SK-MEL-5 (cell line): Measurements from ENCODE around the gene DUSP9. TPM values are rescaled to one million over a fixed set of nuclear protein-coding genes. Genes with fewer than 3 reads are reported as not detected.
"Not testable (repeated sequence)": the region's sequence is repeated elsewhere in the genome, so short reads cannot be mapped to it uniquely, and the experiment has no call there.

Experiments
- DNase-seq: peaks from one replicate; pipeline ENCODE4 v3.0.0-alpha.2; 2016; ENCODE audit warnings: low read depth, low spot score
- in situ Hi-C: cut with HindIII; loops from 2 replicates; pipeline ENCODE4 v1.10.0; 2016; ENCODE audit warnings: low sequenced_read_pairs, high pct_unique_total_duplicates, low pct_unique_long_range_greater_than_20kb
- small RNA-seq, 2 experiments: library from RNA; depleted of rRNA; stranded (forward); fragments of <200 nt; gene quantifications; one replicate each; pipeline ENCODE3, GENCODE V24; 2014
- total RNA-seq: library from RNA; depleted of rRNA; stranded (reverse); fragments of >200 nt; shearing (Covaris generic); gene quantifications from 2 replicates; pipeline ENCODE4 v1.2.3, GENCODE V29; 2014; rRNA removed

DUSP9 gene
- total RNA-seq, 1 experiment from 2014 or later, result 6.8 TPM

GRCh38 chrX:153693216-153694086, 46.4 kb downstream of the DUSP9 start:
- in situ Hi-C loops, result no loop called here
- no peak for DNase-seq

DNA sequence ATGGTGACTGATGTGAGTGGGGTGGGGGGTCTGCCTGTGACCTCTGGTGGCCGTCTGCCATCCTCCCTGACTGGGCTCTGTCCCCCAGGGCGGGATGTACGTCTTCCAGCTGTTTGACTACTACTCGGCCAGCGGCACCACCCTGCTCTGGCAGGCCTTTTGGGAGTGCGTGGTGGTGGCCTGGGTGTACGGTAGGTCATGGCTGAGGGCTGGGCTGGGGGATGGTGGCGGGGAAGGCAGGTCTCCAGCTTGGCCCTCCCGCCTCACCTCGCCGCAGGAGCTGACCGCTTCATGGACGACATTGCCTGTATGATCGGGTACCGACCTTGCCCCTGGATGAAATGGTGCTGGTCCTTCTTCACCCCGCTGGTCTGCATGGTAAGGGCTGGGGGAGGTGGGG, 47.3 kb downstream of the DUSP9 start:
- in situ Hi-C loops, DNase-seq: not testable (repeated sequence)

DNA sequence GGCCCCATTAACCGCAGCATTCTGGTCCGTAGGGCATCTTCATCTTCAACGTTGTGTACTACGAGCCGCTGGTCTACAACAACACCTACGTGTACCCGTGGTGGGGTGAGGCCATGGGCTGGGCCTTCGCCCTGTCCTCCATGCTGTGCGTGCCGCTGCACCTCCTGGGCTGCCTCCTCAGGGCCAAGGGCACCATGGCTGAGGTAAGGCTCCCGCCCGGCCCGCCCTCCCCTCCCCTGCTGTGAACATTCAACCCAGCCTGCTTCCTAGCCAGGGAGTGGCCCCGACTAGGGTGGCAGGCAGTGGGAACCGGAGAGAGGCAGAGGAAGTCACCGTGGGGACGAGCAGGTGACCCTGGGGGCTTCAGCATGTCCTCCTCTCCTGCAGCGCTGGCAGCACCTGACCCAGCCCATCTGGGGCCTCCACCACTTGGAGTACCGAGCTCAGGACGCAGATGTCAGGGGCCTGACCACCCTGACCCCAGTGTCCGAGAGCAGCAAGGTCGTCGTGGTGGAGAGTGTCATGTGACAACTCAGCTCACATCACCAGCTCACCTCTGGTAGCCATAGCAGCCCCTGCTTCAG, 47.8 kb downstream of the DUSP9 start:
- in situ Hi-C loops, result no loop called here

GRCh38 chrX:153696100-153696499, 49.1 kb downstream of the DUSP9 start:
- in situ Hi-C loops, result no loop called here
- no peak for DNase-seq

More for the DNA sequence above, 47.8 kb downstream of the DUSP9 start:
- DNase-seq, result no peak

GRCh38 chrX:153696538-153696937, 49.5 kb downstream of the DUSP9 start:
- in situ Hi-C loops, DNase-seq: not testable (repeated sequence)

- in situ Hi-C loops, result not testable (repeated sequence)
- peak; percentile 22 for DNase-seq
Observed at GRCh38 chrX:153696986-153697722, 50.2 kb downstream of the DUSP9 start.

DNA sequence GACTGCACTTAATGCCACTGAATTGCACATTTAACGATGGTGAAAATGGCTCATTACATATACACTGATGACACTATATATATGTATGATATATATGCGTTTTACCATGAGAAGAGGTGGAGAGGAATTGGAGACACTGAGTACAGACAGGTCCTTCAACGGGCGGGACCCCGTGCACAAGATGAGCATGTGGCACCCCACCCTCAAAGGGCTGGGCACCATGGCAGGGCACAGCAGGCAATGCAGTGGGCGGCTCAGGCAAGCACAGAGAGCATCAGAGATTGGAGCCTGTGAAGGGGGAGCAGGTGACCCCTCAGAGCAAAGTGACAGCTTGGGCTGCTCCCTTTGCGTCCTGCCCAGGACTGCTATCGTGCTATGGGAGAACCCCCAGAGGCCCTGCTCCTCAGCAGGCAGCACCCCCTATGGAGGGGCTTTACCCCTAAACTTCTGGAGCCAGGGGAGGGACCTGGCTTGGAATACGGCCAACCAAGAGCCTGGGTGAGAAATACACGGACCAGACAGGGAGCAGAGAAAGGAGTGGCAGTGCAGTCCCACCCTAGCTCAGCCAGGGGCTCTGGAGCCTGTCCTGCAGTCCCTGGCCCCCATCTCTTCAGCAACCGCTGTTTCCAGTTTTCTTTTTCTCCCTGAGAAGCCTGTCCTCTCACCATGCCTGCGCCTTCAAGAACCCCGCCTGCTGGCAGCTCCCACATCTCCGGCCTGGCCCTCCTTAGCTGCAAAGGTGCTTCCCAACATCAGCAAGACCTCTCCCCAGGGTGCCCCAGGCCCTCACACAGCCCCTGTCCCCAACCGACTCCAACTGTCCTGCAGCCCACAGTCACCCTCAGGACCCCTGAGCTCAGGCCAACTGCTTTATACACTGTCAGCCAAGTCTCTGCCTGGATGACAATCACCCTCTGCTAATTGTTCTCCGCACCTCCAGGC, 51.2 kb downstream of the DUSP9 start:
- no peak for DNase-seq
- in situ Hi-C loops, result no loop called here

DNA sequence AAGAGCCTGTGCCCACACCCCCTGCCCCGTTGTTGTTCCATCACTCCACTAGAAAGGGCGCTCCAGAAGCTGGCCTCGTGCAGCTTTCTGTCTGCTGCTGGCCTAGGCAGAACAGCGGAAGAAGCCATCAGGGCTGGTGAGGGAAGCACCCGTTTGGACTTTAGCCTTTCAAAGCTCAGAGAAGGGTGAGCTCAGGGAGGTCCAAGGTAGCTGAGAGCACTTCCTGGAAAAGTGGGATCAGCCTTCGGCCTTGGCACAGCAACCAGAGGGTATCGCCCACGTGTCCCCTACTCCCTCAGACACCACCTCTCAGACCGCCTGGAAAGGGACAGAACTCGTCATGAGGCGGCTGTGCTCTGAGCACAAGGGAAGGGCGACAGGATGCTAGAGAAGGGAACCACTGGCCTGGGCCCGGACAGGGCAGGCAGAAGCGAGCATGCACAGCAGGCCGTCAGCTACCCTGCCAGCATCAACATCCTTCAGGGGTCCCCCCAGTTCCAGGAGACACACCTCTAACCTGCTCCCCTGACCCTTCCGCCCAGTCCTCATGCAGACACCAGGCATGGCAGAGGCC, 52.3 kb downstream of the DUSP9 start:
- in situ Hi-C loops, DNase-seq: not testable (repeated sequence)

DNA sequence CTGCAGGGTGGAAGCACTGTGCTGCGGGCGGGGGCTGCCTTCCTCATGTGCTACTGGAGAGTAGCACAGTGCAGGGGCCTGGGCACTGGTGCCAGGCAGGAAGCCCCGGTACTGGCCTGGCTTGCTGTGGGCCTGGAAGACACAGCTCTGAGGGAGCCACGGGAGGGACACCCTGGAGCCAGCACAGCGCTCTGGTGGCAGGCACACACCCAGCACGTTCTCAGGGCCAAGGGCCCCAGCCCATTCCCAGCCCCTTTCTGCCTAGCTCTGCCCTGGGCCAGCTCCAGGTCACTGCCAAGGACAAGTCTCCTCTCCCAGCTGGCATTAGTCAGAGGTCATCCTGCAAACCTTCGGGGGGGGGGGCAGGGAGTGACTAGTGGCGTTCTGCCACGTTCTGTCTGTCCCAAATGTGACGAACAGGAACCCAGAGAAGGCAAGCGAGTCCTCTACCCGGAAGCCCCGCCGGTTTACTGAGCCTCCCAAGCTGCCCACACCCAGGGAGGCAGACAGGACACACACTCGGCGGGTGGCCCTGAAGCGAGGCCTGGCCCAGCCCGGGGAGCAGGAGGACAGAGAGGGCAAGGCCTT, 52.9 kb downstream of the DUSP9 start:
- in situ Hi-C loops, DNase-seq: not testable (repeated sequence)

GRCh38 chrX:153700376-153700945, 53.5 kb downstream of the DUSP9 start:
- in situ Hi-C loops, result no loop called here
- DNase-seq, result no peak

Small RNA genes lying within 50 kb of the gene (small RNA-seq; reads per million reads assigned to genes)
- gene RN7SL687P, result 0 reads per million in 2 experiments

Other genes with a start within 250 kb of the DUSP9 start
- gene PNMA6E, start 245.9 kb upstream of the DUSP9 start, total RNA-seq, result not detected in 2 replicates
- 0.53 and 0.56 TPM in 2 replicates for gene ZFP92, start 235.7 kb upstream of the DUSP9 start, total RNA-seq
- 0.19 and 0.40 TPM in 2 replicates for gene TREX2, start 201.1 kb upstream of the DUSP9 start, total RNA-seq
- 22.1 and 24.7 TPM in 2 replicates for gene HAUS7, start 176.6 kb upstream of the DUSP9 start, total RNA-seq
- not detected in 2 replicates for gene BGN, start 152.2 kb upstream of the DUSP9 start, total RNA-seq
- 0.05 TPM in 1 of 2 replicates, not detected in the other for gene ATP2B3, start 129.6 kb upstream of the DUSP9 start, total RNA-seq
- 44.4 and 45.2 TPM in 2 replicates for gene CCNQ, start 48.1 kb upstream of the DUSP9 start, total RNA-seq
- gene PNCK, start 26.6 kb downstream of the DUSP9 start, total RNA-seq, result 0.64 and 0.87 TPM in 2 replicates
- gene SLC6A8, start 40.7 kb downstream of the DUSP9 start, total RNA-seq, result 44.7 and 48.1 TPM in 2 replicates
- 363 and 424 TPM in 2 replicates for gene BCAP31, start 77.2 kb downstream of the DUSP9 start, total RNA-seq
- 39.1 and 43.5 TPM in 2 replicates for gene ABCD1, start 77.7 kb downstream of the DUSP9 start, total RNA-seq
- 2.7 and 4.8 TPM in 2 replicates for gene PLXNB3, start 117.0 kb downstream of the DUSP9 start, total RNA-seq
- gene SRPK3, start 133.8 kb downstream of the DUSP9 start, total RNA-seq, result 0.05 TPM in 1 of 2 replicates, not detected in the other
- gene IDH3G, start 147.2 kb downstream of the DUSP9 start, total RNA-seq, result 87.1 and 93.3 TPM in 2 replicates
- gene SSR4, start 147.5 kb downstream of the DUSP9 start, total RNA-seq, result 382 and 384 TPM in 2 replicates
- gene PDZD4, start 183.3 kb downstream of the DUSP9 start, total RNA-seq, result 14.6 and 15.2 TPM in 2 replicates
- 58.4 and 78.9 TPM in 2 replicates for gene L1CAM, start 239.0 kb downstream of the DUSP9 start, total RNA-seq